ENCODE results near the gene GTPBP10. TPM values are rescaled to one million over a fixed set of nuclear protein-coding genes. Genes with fewer than 3 reads are reported as not detected.
"Not testable (repeated sequence)": the region's sequence is repeated elsewhere in the genome, so short reads cannot be mapped to it uniquely, and the experiment has no call there.

GTPBP10 gene
- total RNA-seq, 2 experiments from 2014 or later: 26.6 to 28.3 TPM

- no peak for DNase-seq
- Mint-ChIP-seq H3K4me3 (no peak overlapping the region), H3K27ac (no peak overlapping the region), H3K27me3 (peaks cover 4% of the 10 kb centered on the region), H3K36me3 (ENCODE audit: low read depth) (no peaks in the 10 kb centered on the region), H3K9me3 (no peaks in the 10 kb centered on the region), H3K4me1 (no peaks in the 10 kb centered on the region)
- ChIA-PET POLR2A (no interaction called here), CTCF (no interaction called here)
Measured at GRCh38 chr7:90334193-90334843, 12.2 kb upstream of the GTPBP10 start.

GRCh38 chr7:90334926-90335325 lies 11.6 kb upstream of the GTPBP10 start:
- H3K4me1 Mint-ChIP-seq; CTCF ChIA-PET; DNase-seq; H3K4me3 Mint-ChIP-seq; H3K36me3 Mint-ChIP-seq (ENCODE audit: low read depth); H3K9me3 Mint-ChIP-seq; H3K27me3 Mint-ChIP-seq; H3K27ac Mint-ChIP-seq: not testable (repeated sequence)
- POLR2A ChIA-PET: interaction anchor here (1.1 kb wide), 1 partner anchor 11 kb away, joined by 3 read pairs; no protein-coding TSS in a partner anchor

GRCh38 chr7:90337106-90337505 lies 9.4 kb upstream of the GTPBP10 start:
- DNase-seq: no peak
- CTCF ChIA-PET: interaction anchor here (1.4 kb wide), 1 partner anchor 9 kb away, joined by 8 read pairs; the partner anchor contains the start of gene GTPBP10
- no peak overlapping the region for H3K27ac Mint-ChIP-seq
- H3K36me3 Mint-ChIP-seq (ENCODE audit: low read depth): no peaks in the 10 kb centered on the region
- H3K4me3 Mint-ChIP-seq: no peak overlapping the region
- no peaks in the 10 kb centered on the region for H3K4me1 Mint-ChIP-seq
- H3K9me3 Mint-ChIP-seq: no peaks in the 10 kb centered on the region
- POLR2A ChIA-PET: interaction anchor here (1.0 to 1.3 kb wide), 2 partner anchors 9 to 161 kb away, joined by 4 read pairs; no protein-coding TSS in a partner anchor
- H3K27me3 Mint-ChIP-seq: peaks cover 6% of the 10 kb centered on the region

- CTCF ChIA-PET: interaction anchor here (1.0 to 1.7 kb wide), 5 partner anchors 8 to 83 kb away, joined by 3 to 15 read pairs (median 5); no protein-coding TSS in a partner anchor
- Mint-ChIP-seq H3K36me3 (ENCODE audit: low read depth) (peaks cover 11% of the 10 kb centered on the region), H3K4me1 (peaks cover 31% of the 10 kb centered on the region), H3K27me3 (no peaks in the 10 kb centered on the region), H3K4me3 (peak overlapping the region; percentile 91), H3K27ac (peak overlapping the region; percentile 93), H3K9me3 (peaks cover 2% of the 10 kb centered on the region)
- no peak for DNase-seq
- POLR2A ChIA-PET: interaction anchor here (1.7 kb wide), 1 partner anchor 58 kb away, joined by 17 read pairs; the partner anchor contains the start of gene CLDN12
Measured at GRCh38 chr7:90345016-90345415, 1.5 kb upstream of the GTPBP10 start.

GRCh38 chr7:90345595-90346335 lies 751 bp upstream of the GTPBP10 start:
- H3K4me1 Mint-ChIP-seq: peaks cover 31% of the 10 kb centered on the region
- CTCF ChIA-PET: interaction anchor here (0.8 to 1.7 kb wide), 16 partner anchors 9 to 192 kb away, joined by 3 to 15 read pairs (median 4); partner anchors contain the start of genes CLDN12 and STEAP1
- peaks cover 3% of the 10 kb centered on the region for H3K9me3 Mint-ChIP-seq
- H3K27ac Mint-ChIP-seq: peak overlapping the region; percentile 93
- no peak for DNase-seq
- H3K27me3 Mint-ChIP-seq: no peaks in the 10 kb centered on the region
- peaks cover 16% of the 10 kb centered on the region for H3K36me3 Mint-ChIP-seq (ENCODE audit: low read depth)
- peak overlapping the region; percentile 91 for H3K4me3 Mint-ChIP-seq
- POLR2A ChIA-PET: interaction anchor here (0.6 to 1.7 kb wide), 9 partner anchors 9 to 94 kb away, joined by 3 to 17 read pairs (median 3); partner anchors contain the start of gene CLDN12

GRCh38 chr7:90347759-90348158 lies 1.2 kb downstream of the GTPBP10 start:
- Mint-ChIP-seq H3K27ac (peak overlapping the region; percentile 53), H3K27me3 (no peaks in the 10 kb centered on the region), H3K4me3 (peak overlapping the region; percentile 91), H3K9me3 (peaks cover 3% of the 10 kb centered on the region), H3K36me3 (ENCODE audit: low read depth) (peaks cover 25% of the 10 kb centered on the region), H3K4me1 (peaks cover 31% of the 10 kb centered on the region)
- ChIA-PET POLR2A (no interaction called here), CTCF (interaction anchor here (0.6 to 1.0 kb wide), 2 partner anchors 64 to 1650 kb away, joined by 3 to 4 read pairs; no protein-coding TSS in a partner anchor)
- DNase-seq: no peak

- H3K27me3 Mint-ChIP-seq: no peaks in the 10 kb centered on the region
- POLR2A ChIA-PET: no interaction called here
- CTCF ChIA-PET: no interaction called here
Measured at GRCh38 chr7:90349305-90349704, 2.8 kb downstream of the GTPBP10 start.

GRCh38 chr7:90350032-90350431 lies 3.5 kb downstream of the GTPBP10 start:
- CTCF ChIA-PET, H3K9me3 Mint-ChIP-seq, POLR2A ChIA-PET, H3K4me3 Mint-ChIP-seq, DNase-seq, H3K27me3 Mint-ChIP-seq, H3K27ac Mint-ChIP-seq: not testable (repeated sequence)
- peaks cover 41% of the 10 kb centered on the region for H3K36me3 Mint-ChIP-seq (ENCODE audit: low read depth)
- peaks cover 32% of the 10 kb centered on the region for H3K4me1 Mint-ChIP-seq

More at GRCh38 chr7:90349305-90349704, 2.8 kb downstream of the GTPBP10 start:
- peaks cover 33% of the 10 kb centered on the region for H3K4me1 Mint-ChIP-seq
- DNase-seq: no peak
- H3K4me3 Mint-ChIP-seq: no peak overlapping the region
- peaks cover 39% of the 10 kb centered on the region for H3K36me3 Mint-ChIP-seq (ENCODE audit: low read depth)
- H3K9me3 Mint-ChIP-seq: peaks cover 3% of the 10 kb centered on the region
- H3K27ac Mint-ChIP-seq: no peak overlapping the region

- Mint-ChIP-seq H3K27me3 (no peaks in the 10 kb centered on the region), H3K27ac (no peak overlapping the region), H3K9me3 (peaks cover 9% of the 10 kb centered on the region), H3K4me1 (peaks cover 17% of the 10 kb centered on the region), H3K36me3 (ENCODE audit: low read depth) (peaks cover 60% of the 10 kb centered on the region), H3K4me3 (no peak overlapping the region)
- ChIA-PET POLR2A (no interaction called here), CTCF (no interaction called here)
- no peak for DNase-seq
Measured at GRCh38 chr7:90351987-90352386, 5.5 kb downstream of the GTPBP10 start.

GRCh38 chr7:90383422-90383821 lies 36.9 kb downstream of the GTPBP10 start:
- ChIA-PET POLR2A (interaction anchor here (1.5 kb wide), 1 partner anchor 37 kb away, joined by 5 read pairs; the partner anchor contains the start of gene GTPBP10), CTCF (no interaction called here)

GRCh38 chr7:90383861-90384260 lies 37.3 kb downstream of the GTPBP10 start:
- no peak for DNase-seq
- ChIA-PET CTCF (no interaction called here), POLR2A (interaction anchor here (1.5 kb wide), 1 partner anchor 38 kb away, joined by 5 read pairs; the partner anchor contains the start of gene GTPBP10)
- H3K27ac Mint-ChIP-seq: no peak overlapping the region
- H3K27me3 Mint-ChIP-seq: no peaks in the 10 kb centered on the region
- H3K9me3 Mint-ChIP-seq: no peaks in the 10 kb centered on the region
- H3K4me3 Mint-ChIP-seq: no peak overlapping the region
- H3K4me1 Mint-ChIP-seq: no peaks in the 10 kb centered on the region
- H3K36me3 Mint-ChIP-seq (ENCODE audit: low read depth): peaks cover 59% of the 10 kb centered on the region

More at GRCh38 chr7:90383422-90383821, 36.9 kb downstream of the GTPBP10 start:
- no peaks in the 10 kb centered on the region for H3K4me1 Mint-ChIP-seq
- no peak overlapping the region for H3K27ac Mint-ChIP-seq
- no peaks in the 10 kb centered on the region for H3K9me3 Mint-ChIP-seq
- H3K36me3 Mint-ChIP-seq (ENCODE audit: low read depth): peaks cover 61% of the 10 kb centered on the region
- no peaks in the 10 kb centered on the region for H3K27me3 Mint-ChIP-seq
- DNase-seq: no peak
- H3K4me3 Mint-ChIP-seq: no peak overlapping the region

GRCh38 chr7:90384433-90384832 lies 37.9 kb downstream of the GTPBP10 start:
- no peak overlapping the region for H3K4me3 Mint-ChIP-seq
- CTCF ChIA-PET: no interaction called here
- H3K4me1 Mint-ChIP-seq: no peaks in the 10 kb centered on the region
- H3K36me3 Mint-ChIP-seq (ENCODE audit: low read depth): peaks cover 54% of the 10 kb centered on the region
- H3K27ac Mint-ChIP-seq: no peak overlapping the region
- no peak for DNase-seq
- H3K9me3 Mint-ChIP-seq: no peaks in the 10 kb centered on the region
- H3K27me3 Mint-ChIP-seq: no peaks in the 10 kb centered on the region
- POLR2A ChIA-PET: interaction anchor here (1.5 kb wide), 1 partner anchor 38 kb away, joined by 5 read pairs; the partner anchor contains the start of gene GTPBP10
